ENCODE measurements around the gene PAX5.

Gene PAX5

GRCh38 chr9:36956908-36957307, 77.2 kb downstream of the PAX5 start:
- DNase-seq, result no peak

GRCh38 chr9:36950389-36950788, 83.7 kb downstream of the PAX5 start:
- no peak for DNase-seq

GRCh38 chr9:36949466-36949865, 84.6 kb downstream of the PAX5 start:
- DNase-seq, result no peak

GRCh38 chr9:36948051-36948450, 86.0 kb downstream of the PAX5 start:
- no peak for DNase-seq

- no peak for DNase-seq
These were observed 87.4 kb downstream of the PAX5 start for GRCh38 chr9:36946653-36947052.

- DNase-seq, result no peak
These were observed 88.1 kb downstream of the PAX5 start for GRCh38 chr9:36945999-36946398.

- DNase-seq, result no peak
These were observed 91.2 kb downstream of the PAX5 start for GRCh38 chr9:36942891-36943290.

- DNase-seq, result no peak
These were observed 92.6 kb downstream of the PAX5 start for GRCh38 chr9:36941441-36941840.

GRCh38 chr9:36940881-36941280, 93.2 kb downstream of the PAX5 start:
- no peak for DNase-seq

- DNase-seq, result no peak
These were observed 93.6 kb downstream of the PAX5 start for GRCh38 chr9:36940500-36940853.

GRCh38 chr9:36939655-36940499, 94.2 kb downstream of the PAX5 start:
- no peak for DNase-seq

GRCh38 chr9:36939214-36939613, 94.9 kb downstream of the PAX5 start:
- DNase-seq, result no peak

GRCh38 chr9:36938617-36939016, 95.5 kb downstream of the PAX5 start:
- DNase-seq, result no peak

- DNase-seq, result no peak
These were observed 96.1 kb downstream of the PAX5 start for GRCh38 chr9:36937951-36938350.

GRCh38 chr9:36937346-36937745, 96.7 kb downstream of the PAX5 start:
- no peak for DNase-seq

- DNase-seq, result no peak
These were observed 97.6 kb downstream of the PAX5 start for GRCh38 chr9:36936498-36936831.

- DNase-seq, result no peak
These were observed 98.1 kb downstream of the PAX5 start for GRCh38 chr9:36935768-36936497.

GRCh38 chr9:36935332-36935731, 98.7 kb downstream of the PAX5 start:
- DNase-seq, result no peak

GRCh38 chr9:36934478-36935065, 99.5 kb downstream of the PAX5 start:
- DNase-seq, result peak; percentile 61

GRCh38 chr9:36933676-36934215, 100.3 kb downstream of the PAX5 start:
- DNase-seq, result no peak

- no peak for DNase-seq
These were observed 101.9 kb downstream of the PAX5 start for GRCh38 chr9:36932198-36932597.

- no peak for DNase-seq
These were observed 103.1 kb downstream of the PAX5 start for GRCh38 chr9:36930941-36931340.

GRCh38 chr9:36929350-36929675, 104.8 kb downstream of the PAX5 start:
- no peak for DNase-seq
